ENCODE measurements around the gene WEE1. TPM values are rescaled to one million over a fixed set of nuclear protein-coding genes. Genes with fewer than 3 reads are reported as not detected.

The WEE1 gene
- total and polyA plus RNA-seq, 12 donors, result 12.7 to 114 (median 48.7) TPM

DNA sequence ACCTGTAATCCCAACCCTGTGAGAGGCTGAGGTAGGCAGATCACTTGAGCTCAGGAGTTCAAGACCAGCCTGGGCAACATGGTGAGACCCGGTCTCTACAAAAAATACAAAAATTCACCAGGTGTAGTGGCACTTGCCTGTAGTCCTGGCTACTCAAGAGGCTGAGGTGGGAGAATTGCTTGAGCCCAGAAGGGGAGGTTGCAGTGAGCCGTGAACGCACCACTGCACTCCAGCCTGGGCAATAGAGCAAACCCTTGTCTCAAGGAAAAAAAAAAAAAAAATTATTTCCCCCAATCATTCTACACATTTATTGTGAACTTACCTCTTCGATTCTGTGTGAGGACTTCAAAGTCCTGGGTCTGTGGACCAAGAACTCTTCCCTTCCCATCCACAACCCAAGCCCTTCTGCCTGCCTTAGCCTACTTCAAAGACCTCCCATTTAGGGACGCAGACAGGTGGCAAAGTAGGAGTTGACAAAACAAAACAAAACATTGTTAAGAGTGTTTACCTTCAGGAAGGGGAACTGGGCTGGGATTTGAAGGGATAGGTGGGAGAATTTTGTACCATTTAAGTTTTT lies 3.8 kb upstream of the WEE1 start:
- WGBS, 2 donors, result 96 to 97% methylated on average over 5 of the region's 5 CpGs
- no peaks in the 10 kb centered on the region for H3K27me3 ChIP-seq
- intact Hi-C loops (cut with DNase I), result loop anchor here in 5 of 10 donors (5.0 kb wide), 3 partner anchors 43 to 1238 kb away; partner anchors contain the start of genes ZNF143 (in 2 of the 5) and EIF4G2 (in 1 of the 5)
- H3K36me3 ChIP-seq, result no peaks in the 10 kb centered on the region
- TF ChIP-seq, protein P1, sequence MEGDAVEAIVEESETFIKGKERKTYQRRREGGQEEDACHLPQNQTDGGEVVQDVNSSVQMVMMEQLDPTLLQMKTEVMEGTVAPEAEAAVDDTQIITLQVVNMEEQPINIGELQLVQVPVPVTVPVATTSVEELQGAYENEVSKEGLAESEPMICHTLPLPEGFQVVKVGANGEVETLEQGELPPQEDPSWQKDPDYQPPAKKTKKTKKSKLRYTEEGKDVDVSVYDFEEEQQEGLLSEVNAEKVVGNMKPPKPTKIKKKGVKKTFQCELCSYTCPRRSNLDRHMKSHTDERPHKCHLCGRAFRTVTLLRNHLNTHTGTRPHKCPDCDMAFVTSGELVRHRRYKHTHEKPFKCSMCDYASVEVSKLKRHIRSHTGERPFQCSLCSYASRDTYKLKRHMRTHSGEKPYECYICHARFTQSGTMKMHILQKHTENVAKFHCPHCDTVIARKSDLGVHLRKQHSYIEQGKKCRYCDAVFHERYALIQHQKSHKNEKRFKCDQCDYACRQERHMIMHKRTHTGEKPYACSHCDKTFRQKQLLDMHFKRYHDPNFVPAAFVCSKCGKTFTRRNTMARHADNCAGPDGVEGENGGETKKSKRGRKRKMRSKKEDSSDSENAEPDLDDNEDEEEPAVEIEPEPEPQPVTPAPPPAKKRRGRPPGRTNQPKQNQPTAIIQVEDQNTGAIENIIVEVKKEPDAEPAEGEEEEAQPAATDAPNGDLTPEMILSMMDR (IDR thresholded peaks at IDR 0.05), result no peak
- H3K9me3 ChIP-seq, result no peaks in the 10 kb centered on the region
- ATAC-seq (no peak), DNase-seq (no peak)
- H3K4me1 ChIP-seq, result peaks cover 9 to 56% (median 39%) of the 10 kb centered on the region in 9 donors
- H3K27ac ChIP-seq, result peak overlapping the region; percentile 80 to 94 (median 88)
- H3K4me3 ChIP-seq, result peak overlapping the region in 1 of 10 donors; percentile 18

DNA sequence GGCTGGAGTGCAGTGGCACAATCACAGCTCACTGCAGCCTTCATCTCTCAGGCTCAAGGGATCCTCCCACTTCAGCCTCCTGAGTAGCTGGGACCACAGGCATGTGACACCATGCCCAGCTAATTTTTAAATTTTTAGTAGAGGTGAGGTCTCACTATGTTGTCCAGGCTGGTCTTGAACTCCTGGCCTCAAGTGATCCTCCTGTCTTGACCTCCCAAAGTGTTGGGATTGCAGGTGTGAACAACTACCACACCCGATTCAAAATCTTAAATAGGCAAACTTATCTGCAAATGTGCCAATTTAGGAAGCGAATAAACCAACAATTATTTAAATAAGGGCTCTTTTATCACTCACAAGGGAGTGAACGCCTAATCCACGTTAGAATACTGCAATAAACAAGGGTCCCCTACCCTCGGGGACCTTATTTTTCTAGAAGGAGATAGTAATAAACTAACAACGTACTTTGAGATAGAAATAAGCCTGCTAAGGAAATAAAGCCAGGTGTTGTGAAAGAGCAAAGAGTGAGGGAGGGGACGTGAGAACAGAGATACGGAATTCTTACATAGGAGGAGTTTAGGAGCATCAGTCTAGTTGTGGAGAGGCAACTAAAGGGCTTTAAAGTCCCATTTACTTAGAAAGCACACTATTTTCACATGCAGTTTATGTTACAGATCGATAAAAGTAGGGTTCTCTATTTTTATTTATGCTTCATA lies 3.0 kb upstream of the WEE1 start:
- ATAC-seq, result no peak
- H3K9me3 ChIP-seq, result no peaks in the 10 kb centered on the region
- TF ChIP-seq, protein P1 (IDR thresholded peaks at IDR 0.05), result no peak
- H3K4me1 ChIP-seq, result peaks cover 9 to 57% (median 40%) of the 10 kb centered on the region in 9 donors
- DNase-seq, result no peak
- H3K4me3 ChIP-seq, result no peak overlapping the region
- intact Hi-C loops (cut with DNase I), result loop anchor here in 3 of 10 donors (5.0 kb wide), 3 partner anchors 42 to 1237 kb away; partner anchors contain the start of genes EIF4G2 (in 1 of the 3) and ZNF143 (in 1 of the 3)
- 90 to 94% methylated on average over 9 of the region's 9 CpGs for WGBS, 2 donors
- no peaks in the 10 kb centered on the region for H3K36me3 ChIP-seq
- H3K27me3 ChIP-seq, result no peaks in the 10 kb centered on the region
- H3K27ac ChIP-seq, result peak overlapping the region in 7 of 10 donors; percentile 86 to 94 (median 88)

DNA sequence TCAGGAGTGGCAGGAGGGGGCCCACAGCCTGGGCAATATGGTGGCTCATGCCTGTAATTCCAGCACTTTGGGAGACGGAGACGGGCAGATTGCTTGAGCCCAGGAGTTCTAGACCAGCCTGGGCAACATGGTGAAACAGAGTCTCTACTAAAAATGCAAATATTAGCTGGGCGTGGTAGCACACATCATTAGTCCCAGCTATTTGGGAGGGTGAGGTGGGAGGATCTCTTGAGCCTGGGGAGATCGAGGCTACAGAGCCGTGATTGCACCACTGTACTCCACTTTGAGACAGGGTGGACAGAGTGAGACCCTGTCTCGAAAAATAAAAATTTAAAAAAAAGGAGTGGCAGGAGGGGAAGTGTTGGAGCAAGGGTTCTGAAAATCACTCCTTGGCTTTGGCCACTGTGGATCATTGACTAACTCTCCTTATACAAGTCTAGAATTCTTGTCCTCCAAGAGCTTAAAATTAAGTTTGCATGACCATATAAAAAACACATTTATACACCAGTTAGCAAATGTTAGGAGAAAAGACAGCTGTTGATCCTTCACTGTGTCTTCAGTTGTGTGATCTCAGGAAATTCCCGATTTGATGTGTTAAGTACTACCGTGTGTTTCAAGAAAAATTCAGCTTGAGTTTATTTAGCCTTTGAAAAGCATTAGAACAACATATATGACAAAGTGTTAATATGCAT lies 2.3 kb upstream of the WEE1 start:
- Histone ChIP-seq H3K9me3 (no peaks in the 10 kb centered on the region), H3K4me3 (no peak overlapping the region), H3K4me1 (peaks cover 6 to 52% (median 41%) of the 10 kb centered on the region in 9 donors), H3K27ac (no peak overlapping the region), H3K36me3 (no peaks in the 10 kb centered on the region), H3K27me3 (no peaks in the 10 kb centered on the region)
- 92 to 95% methylated on average over 8 of the region's 8 CpGs for WGBS, 2 donors
- intact Hi-C loops (cut with DNase I), result loop anchor here in 3 of 10 donors (5.0 kb wide), 3 partner anchors 41 to 1236 kb away; partner anchors contain the start of genes EIF4G2 (in 1 of the 3) and ZNF143 (in 1 of the 3)
- TF ChIP-seq, protein P1 (IDR thresholded peaks at IDR 0.05), result no peak
- no peak for DNase-seq
- no peak for ATAC-seq

DNA sequence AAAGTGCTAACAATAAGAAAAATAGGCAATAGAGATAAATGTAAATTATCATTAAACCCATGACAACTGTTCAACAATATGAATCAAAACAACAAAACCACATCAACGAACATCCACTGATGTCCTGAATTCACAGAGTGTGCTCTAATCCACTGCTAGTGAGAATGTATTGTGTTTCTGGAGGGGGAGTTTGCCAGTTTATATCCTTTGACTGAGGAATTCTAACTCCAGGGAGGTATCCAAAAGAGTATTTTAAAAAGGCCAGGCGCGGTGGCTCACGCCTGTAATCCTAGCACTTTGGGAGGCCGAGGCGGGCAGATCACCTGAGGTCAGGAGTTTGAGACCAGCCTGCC lies 1.7 kb upstream of the WEE1 start:
- intact Hi-C loops (cut with DNase I), result loop anchor here in 3 of 10 donors (2.0 to 5.0 kb wide), 4 partner anchors 41 to 1236 kb away; partner anchors contain the start of genes EIF4G2 (in 1 of the 3) and ZNF143 (in 1 of the 3)
- Histone ChIP-seq H3K4me1 (peaks cover 3 to 52% (median 38%) of the 10 kb centered on the region in 9 donors), H3K27ac (no peak overlapping the region), H3K9me3 (no peaks in the 10 kb centered on the region), H3K4me3 (no peak overlapping the region), H3K36me3 (peaks cover 0 to 4% (median 0%) of the 10 kb centered on the region in 9 donors), H3K27me3 (no peaks in the 10 kb centered on the region)
- TF ChIP-seq, protein P1 (IDR thresholded peaks at IDR 0.05), result no peak
- ATAC-seq (no peak), DNase-seq (no peak)
- WGBS, 2 donors, result 94 to 97% methylated on average over 6 of the region's 6 CpGs
